Mammary epithelial cell (primary cell): ENCODE results near the gene GAS2L1.

ENCODE experiments used
- CTCF ChIP-seq, 2 donors: IDR thresholded peaks in 1 of 2; conservative IDR thresholded peaks in 1 of 2; 2 replicates each; pipeline ENCODE4 v1.5.1; 2011 to 2012; ENCODE audit warnings: inconsistent platforms in 2 of 2, low read length in 2 of 2, mild to moderate bottlenecking in 2 of 2, control low read depth in 1 of 2, low read depth in 1 of 2; ENCODE audit not compliant: insufficient read depth in 1 of 2; ENCODE audit errors: extremely low read depth in 1 of 2
- EZH2 ChIP-seq: IDR thresholded peaks from 2 replicates; pipeline ENCODE4 v1.6.1; 2012; ENCODE audit warnings: low read length, inconsistent platforms, borderline replicate concordance

GRCh38 chr22:29341056-29341848, 34.8 kb downstream of the GAS2L1 start:
- TF ChIP-seq CTCF (conservative IDR thresholded peaks at IDR 0.05 in 1 of 2, IDR thresholded peaks at IDR 0.05 in 1 of 2; ENCODE audit: extremely low read depth in 1 of 2, insufficient read depth in 1 of 2, low read depth in 1 of 2, low read length in 2 of 2) (no peak), EZH2 (no peak)
